WTC11 (cell line): ENCODE data around the gene LRRC49.

Experiments used
- USF2 ChIP-seq: sonication (generic); formaldehyde crosslinking; IDR thresholded peaks from 2 replicates; pipeline ENCODE4 v1.8.1; 2023; ENCODE audit warnings: mild to moderate bottlenecking, missing genetic modification reagents, moderate library complexity
- TF ChIP-seq, protein P1 (sequence below): fragments of 200-600 bp; IDR thresholded peaks from 2 replicates; pipeline ENCODE4 v1.8.0; 2022; ENCODE audit warnings: antibody characterized with exemption

DNA sequence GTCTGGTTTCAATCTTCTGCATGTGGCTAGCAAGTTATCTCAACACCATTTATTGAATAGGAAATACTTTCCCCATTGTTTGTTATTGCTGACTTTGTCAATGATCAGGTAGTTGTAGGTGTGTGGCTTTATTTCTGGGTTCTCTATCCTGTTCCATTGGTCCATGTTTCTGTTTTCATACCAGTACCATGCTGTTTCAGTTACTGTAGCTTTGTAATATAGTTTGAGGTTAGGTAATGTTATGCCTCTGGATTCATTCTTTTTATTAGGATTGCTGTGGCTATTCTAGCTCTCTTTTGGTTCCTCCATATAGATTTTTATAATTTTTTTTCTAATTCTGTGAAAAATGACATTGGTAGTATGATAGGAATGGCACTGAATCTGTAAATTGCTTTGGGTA lies 58.3 kb downstream of the LRRC49 start:
- no peak for TF ChIP-seq USF2
- TF ChIP-seq, protein P1, sequence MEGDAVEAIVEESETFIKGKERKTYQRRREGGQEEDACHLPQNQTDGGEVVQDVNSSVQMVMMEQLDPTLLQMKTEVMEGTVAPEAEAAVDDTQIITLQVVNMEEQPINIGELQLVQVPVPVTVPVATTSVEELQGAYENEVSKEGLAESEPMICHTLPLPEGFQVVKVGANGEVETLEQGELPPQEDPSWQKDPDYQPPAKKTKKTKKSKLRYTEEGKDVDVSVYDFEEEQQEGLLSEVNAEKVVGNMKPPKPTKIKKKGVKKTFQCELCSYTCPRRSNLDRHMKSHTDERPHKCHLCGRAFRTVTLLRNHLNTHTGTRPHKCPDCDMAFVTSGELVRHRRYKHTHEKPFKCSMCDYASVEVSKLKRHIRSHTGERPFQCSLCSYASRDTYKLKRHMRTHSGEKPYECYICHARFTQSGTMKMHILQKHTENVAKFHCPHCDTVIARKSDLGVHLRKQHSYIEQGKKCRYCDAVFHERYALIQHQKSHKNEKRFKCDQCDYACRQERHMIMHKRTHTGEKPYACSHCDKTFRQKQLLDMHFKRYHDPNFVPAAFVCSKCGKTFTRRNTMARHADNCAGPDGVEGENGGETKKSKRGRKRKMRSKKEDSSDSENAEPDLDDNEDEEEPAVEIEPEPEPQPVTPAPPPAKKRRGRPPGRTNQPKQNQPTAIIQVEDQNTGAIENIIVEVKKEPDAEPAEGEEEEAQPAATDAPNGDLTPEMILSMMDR, result no peak
